GM12891 (cell line): ENCODE measurements around the gene ZNF410. TPM values are rescaled to one million over a fixed set of nuclear protein-coding genes. Genes with fewer than 3 reads are reported as not detected.
"Not testable (repeated sequence)": the region's sequence is repeated elsewhere in the genome, so short reads cannot be mapped to it uniquely, and the experiment has no call there.

ENCODE experiments used
- DNase-seq: peaks from one replicate; pipeline ENCODE4 v3.0.0; 2011; ENCODE audit warnings: low spot score; ENCODE audit not compliant: insufficient read length
- FAIRE-seq: peaks from 2 replicates; lab custom pipeline; 2011; peaks lifted over from hg19 to GRCh38; lab: Jason Lieb, UNC
- PAX5 ChIP-seq: IDR thresholded peaks from 2 replicates; pipeline ENCODE4 v1.6.1; 2011; ENCODE audit warnings: low read length, moderate library complexity, mild to moderate bottlenecking; ENCODE audit not compliant: insufficient read depth, severe bottlenecking
- POLR2A ChIP-seq: IDR thresholded peaks from 2 replicates; pipeline ENCODE4 v1.6.1; 2011; ENCODE audit warnings: low read depth, low read length, control low read depth
- POLR2AphosphoS5 ChIP-seq: IDR thresholded peaks from 2 replicates; pipeline ENCODE4 v1.6.1; 2011; ENCODE audit warnings: low read depth, low read length, control low read depth
- POU2F2 ChIP-seq: IDR thresholded peaks from 2 replicates; pipeline ENCODE4 v1.6.1; 2011; ENCODE audit warnings: low read depth, mild to moderate bottlenecking, control low read depth, low read length, moderate library complexity
- SPI1 ChIP-seq: IDR thresholded peaks from 2 replicates; pipeline ENCODE4 v1.6.1; 2011; ENCODE audit warnings: low read depth, low read length, control low read depth
- TAF1 ChIP-seq: IDR thresholded peaks from 2 replicates; pipeline ENCODE4 v1.6.1; 2011; ENCODE audit warnings: low read depth, low read length, control low read depth
- polyA plus RNA-seq: library from polyadenylated mRNA; unstranded; fragments of >200 nt; gene quantifications from one replicate; pipeline ENCODE4 v1.2.1, GENCODE V29; 2012; ENCODE audit warnings: low read depth, missing spikeins, inconsistent platforms; ENCODE audit not compliant: missing spikeins

The ZNF410 gene
- polyA plus RNA-seq = 23.3 TPM

GRCh38 chr14:73886449-73887317, at the start of gene ZNF410:
Gene ZNF410, plus strand, starts transcription at chr14:73886859. Its CDS starts 5,317 bp downstream, at chr14:73892176.
- DNase-seq (peak; percentile 79), FAIRE-seq (peak; percentile 96)
- TF ChIP-seq POLR2AphosphoS5 = peak; percentile 75
- TF ChIP-seq TAF1 = peak; percentile 37; the same call in 1 of the 2 replicates
- TF ChIP-seq SPI1 = no peak
- peak; percentile 54 for TF ChIP-seq POLR2A
- no peak for TF ChIP-seq POU2F2
- TF ChIP-seq PAX5 = no peak

- not testable (repeated sequence) for DNase-seq, FAIRE-seq
These were observed 48.2 kb upstream of the ZNF410 start for GRCh38 chr14:73838293-73839034.

- no peak for DNase-seq
- FAIRE-seq = no peak
- TF ChIP-seq SPI1 (no peak), TAF1 (no peak), POU2F2 (no peak), PAX5 (no peak), POLR2AphosphoS5 (no peak), POLR2A (no peak)
These were observed 44.5 kb upstream of the ZNF410 start for GRCh38 chr14:73842201-73842600.

- DNase-seq (no peak), FAIRE-seq (no peak)
- TF ChIP-seq POLR2A = no peak
- no peak for TF ChIP-seq PAX5
- no peak for TF ChIP-seq POLR2AphosphoS5
- TF ChIP-seq TAF1 = no peak
- no peak for TF ChIP-seq SPI1
- no peak for TF ChIP-seq POU2F2
These were observed 43.8 kb upstream of the ZNF410 start for GRCh38 chr14:73842851-73843250.

- DNase-seq (no peak), FAIRE-seq (no peak)
- TF ChIP-seq TAF1 = no peak
- no peak for TF ChIP-seq PAX5
- TF ChIP-seq SPI1 = no peak
- no peak for TF ChIP-seq POLR2A
- TF ChIP-seq POU2F2 = no peak
- no peak for TF ChIP-seq POLR2AphosphoS5
These were observed 43.4 kb upstream of the ZNF410 start for GRCh38 chr14:73843296-73843695.

- TF ChIP-seq PAX5 = no peak
- no peak for TF ChIP-seq POLR2A
- no peak for TF ChIP-seq SPI1
- TF ChIP-seq POU2F2 = no peak
- TF ChIP-seq TAF1 = no peak
- TF ChIP-seq POLR2AphosphoS5 = no peak
- FAIRE-seq = no peak
These were observed 39.7 kb upstream of the ZNF410 start for GRCh38 chr14:73846947-73847346.

GRCh38 chr14:73851000-73851399, 35.7 kb upstream of the ZNF410 start:
- FAIRE-seq (peak; percentile 57), DNase-seq (no peak)
- no peak for TF ChIP-seq SPI1
- TF ChIP-seq POLR2AphosphoS5 = no peak
- no peak for TF ChIP-seq PAX5
- TF ChIP-seq TAF1 = no peak
- no peak for TF ChIP-seq POU2F2
- TF ChIP-seq POLR2A = no peak

More at GRCh38 chr14:73846947-73847346, 39.7 kb upstream of the ZNF410 start:
- DNase-seq = no peak

- peak; percentile 86 for TF ChIP-seq TAF1
- no peak for TF ChIP-seq PAX5
- TF ChIP-seq POLR2AphosphoS5 = peak; percentile 93
- no peak for TF ChIP-seq SPI1
- peak; percentile 80; the same call in 1 of the 2 replicates for TF ChIP-seq POU2F2
- peak; percentile 95 for TF ChIP-seq POLR2A
- FAIRE-seq = peak; percentile 86
- peak; percentile 90 for DNase-seq
These were observed 34.9 kb upstream of the ZNF410 start, which contains the start of gene PTGR2 for GRCh38 chr14:73851567-73852382. Gene PTGR2, plus strand, starts transcription at chr14:73851831. Its CDS starts 7,032 bp downstream, at chr14:73858863.
